HCT116 (cell line): ENCODE measurements around the gene YIPF3. TPM values are rescaled to one million over a fixed set of nuclear protein-coding genes. Genes with fewer than 3 reads are reported as not detected.
"Not testable (repeated sequence)": the region's sequence is repeated elsewhere in the genome, so short reads cannot be mapped to it uniquely, and the experiment has no call there.

Experiments
- ATAC-seq: fragments of 200-7000 bp; cut with Tn5 transposase; 2 replicates; pipeline ENCODE4 v1.9.1; 2020; ENCODE audit warnings: mild to moderate bottlenecking, moderate library complexity
- BruUV-seq: library from RNA; stranded (reverse); fragments of 400-500 nt; replicated peaks from 2 replicates; lab custom pipeline; 2021; lab: Mats Ljungman, UMichigan
- CTCF ChIA-PET: fragments of 300-600 bp; sonication (Branson Sonifier 250); formaldehyde crosslinking; loops from one replicate; lab custom pipeline; 2021; ENCODE audit warnings: antibody characterized with exemption; lab: Charles Lee
- POLR2A ChIA-PET: fragments of 300-600, 350-600 bp; sonication (Branson Sonifier 250); formaldehyde crosslinking; loops from one replicate; lab custom pipeline; 2021; ENCODE audit warnings: antibody characterized with exemption; lab: Charles Lee
- RAD21 ChIA-PET, 2 experiments: fragments of 300-600 bp; sonication (Branson Sonifier 250); formaldehyde crosslinking; loops; one replicate each; lab custom pipeline; 2023; ENCODE audit warnings: low total read pairs in 2 of 2; ENCODE audit not compliant: uncharacterized antibody in 2 of 2, unreplicated experiment in 2 of 2, low non-redundant PET in 1 of 2; lab: Charles Lee
- DNase-seq: peaks from one replicate; pipeline ENCODE4 v3.0.0-alpha.2; 2010; ENCODE audit warnings: low read depth, low spot score
- H2AFZ ChIP-seq: fragments of 200-600 bp; shearing (Covaris generic), sonication (generic); 2 replicates; pipeline ENCODE4 v1.6.1; 2017; ENCODE audit warnings: low read depth, mixed run types, mixed read lengths, antibody characterized with exemption, low read length; ENCODE audit not compliant: poor library complexity, severe bottlenecking
- H3K27ac ChIP-seq: 2 replicates; pipeline ENCODE4 v1.5.1; 2012; ENCODE audit warnings: low read depth, low read length
- H3K27me3 ChIP-seq: fragments of 200-600 bp; sonication (generic); 2 replicates; pipeline ENCODE4 v1.6.1; 2016; ENCODE audit warnings: mixed run types, low read length, mixed read lengths; ENCODE audit not compliant: insufficient read depth
- H3K36me3 ChIP-seq, 2 experiments: fragments of 200-500 bp in 1 of 2; fragments of 200-600 bp in 1 of 2; sonication (Bioruptor generic) in 1 of 2; sonication (generic) in 1 of 2; 2 replicates each; pipeline versions ENCODE4 v1.5.1 to v1.6.1; 2014 to 2016; ENCODE audit warnings: low read length in 2 of 2, inconsistent platforms in 1 of 2, mixed read lengths in 1 of 2, mixed run types in 1 of 2; ENCODE audit not compliant: insufficient read depth in 2 of 2, control insufficient read depth in 1 of 2
- H3K4me1 ChIP-seq, 2 experiments: fragments of 200-600 bp in 1 of 2; sonication (generic) in 1 of 2; 2 replicates each; pipeline versions ENCODE4 v1.5.1 to v1.6.1; 2012 to 2017; ENCODE audit warnings: low read length in 2 of 2, inconsistent platforms in 1 of 2, mild to moderate bottlenecking in 1 of 2, mixed read lengths in 1 of 2, mixed run types in 1 of 2, moderate library complexity in 1 of 2; ENCODE audit not compliant: insufficient read depth in 2 of 2, control insufficient read depth in 1 of 2
- H3K4me2 ChIP-seq: fragments of 200-600 bp; sonication (generic); 2 replicates; pipeline ENCODE4 v1.6.1; 2017; ENCODE audit warnings: mixed run types, low read length, mixed read lengths
- H3K4me3 ChIP-seq, 2 experiments: fragments of 200-600 bp in 1 of 2; sonication (generic) in 1 of 2; replicated peaks in 1 of 2; 2 replicates each; pipeline ENCODE4 v1.5.1; 2011 to 2016; ENCODE audit warnings: low read length in 2 of 2, control low read depth in 1 of 2, low read depth in 1 of 2, mild to moderate bottlenecking in 1 of 2, mixed read lengths in 1 of 2, mixed run types in 1 of 2
- H3K79me2 ChIP-seq: fragments of 200-600 bp; sonication (generic); 2 replicates; pipeline ENCODE4 v1.6.1; 2017; ENCODE audit warnings: mild to moderate bottlenecking, mixed run types, low read length, moderate library complexity, mixed read lengths; ENCODE audit not compliant: insufficient read depth
- H3K9ac ChIP-seq: fragments of 200-600 bp; sonication (generic); 2 replicates; pipeline ENCODE4 v1.6.1; 2016; ENCODE audit warnings: low read length, mixed read lengths
- H3K9me2 ChIP-seq: fragments of 200-600 bp; sonication (generic), shearing (Covaris generic); 2 replicates; pipeline ENCODE4 v1.6.1; 2017; ENCODE audit warnings: mixed run types, mild to moderate bottlenecking, moderate library complexity; ENCODE audit not compliant: insufficient read depth
- H3K9me3 ChIP-seq, 2 experiments: fragments of 200-500 bp in 1 of 2; fragments of 200-600 bp in 1 of 2; sonication (Bioruptor generic) in 1 of 2; sonication (generic) in 1 of 2; 2 replicates each; pipeline ENCODE4 v1.6.1; 2014 to 2017; ENCODE audit warnings: low read length in 2 of 2, mixed read lengths in 2 of 2, inconsistent platforms in 1 of 2, low read depth in 1 of 2, mild to moderate bottlenecking in 1 of 2, mixed run types in 1 of 2, moderate library complexity in 1 of 2; ENCODE audit not compliant: control insufficient read depth in 1 of 2, insufficient read depth in 1 of 2
- H4K20me1 ChIP-seq: fragments of 200-600 bp; sonication (generic), shearing (Covaris generic); 2 replicates; pipeline ENCODE4 v1.6.1; 2017; ENCODE audit warnings: mixed run types, mild to moderate bottlenecking, moderate library complexity; ENCODE audit not compliant: insufficient read depth
- CBX3 ChIP-seq: IDR thresholded peaks from 2 replicates; pipeline ENCODE4 v1.6.1; 2012; ENCODE audit warnings: low read depth
- ELF1 ChIP-seq: IDR thresholded peaks from 2 replicates; pipeline ENCODE4 v1.6.1; 2012; ENCODE audit warnings: low read depth, borderline replicate concordance
- EZH2phosphoT487 ChIP-seq: fragments of 200-600 bp; IDR thresholded peaks from 2 replicates; pipeline ENCODE4 v1.6.1; 2018; ENCODE audit warnings: antibody characterized with exemption, borderline replicate concordance
- REST ChIP-seq: IDR thresholded peaks from 2 replicates; pipeline ENCODE4 v1.6.1; 2012; ENCODE audit warnings: low read depth
- SP1 ChIP-seq: IDR thresholded peaks from 2 replicates; pipeline ENCODE4 v1.6.1; 2012; ENCODE audit warnings: low read depth
- intact Hi-C: fragments of 100-400 bp; cut with micrococcal nuclease; formaldehyde crosslinking; loops from 2 replicates; pipeline ENCODE4 v1.10.0; 2022
- total RNA-seq: library from RNA; stranded (reverse); gene quantifications from one replicate; pipeline ENCODE4 v1.2.1, GENCODE V29; 2021; ENCODE audit not compliant: unreplicated experiment
- TF ChIP-seq, protein P1 (sequence below), 3 experiments: fragments of 200-600 bp in 1 of 3; sonication (generic) in 1 of 3; IDR thresholded peaks in 2 of 3; conservative IDR thresholded peaks in 1 of 3; 2 replicates each; pipeline ENCODE4 v1.5.1; 2012 to 2017; ENCODE audit warnings: low read depth in 2 of 3, low read length in 2 of 3, antibody characterized with exemption in 1 of 3, borderline replicate concordance in 1 of 3, control low read depth in 1 of 3, mild to moderate bottlenecking in 1 of 3, mixed read lengths in 1 of 3, mixed run types in 1 of 3, moderate library complexity in 1 of 3; ENCODE audit not compliant: insufficient read depth in 1 of 3

Gene YIPF3
- total RNA-seq, 1 experiment from 2014 or later = 84.5 TPM

DNA sequence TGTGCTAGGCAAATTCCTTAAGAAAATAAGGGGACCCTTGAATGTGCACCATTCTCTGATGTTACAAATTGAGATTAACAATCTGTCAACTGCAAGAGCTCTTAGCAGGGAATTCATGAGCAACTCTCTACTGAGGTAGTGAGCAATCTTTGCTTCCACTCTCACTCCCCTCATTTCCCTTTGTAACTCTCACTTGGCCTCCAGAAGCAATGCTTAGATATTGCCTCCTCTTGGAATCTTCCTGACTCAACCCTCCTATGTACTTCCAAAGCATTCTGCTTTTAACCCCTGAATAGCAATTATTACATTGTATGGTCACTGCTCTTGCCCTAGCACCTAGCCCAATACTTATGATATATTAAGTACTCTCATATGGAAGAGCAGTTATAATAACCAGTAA, 42.6 kb upstream of the YIPF3 start:
- intact Hi-C loops = no loop called here
- Histone ChIP-seq H2AFZ (no peak overlapping the region), H3K9ac (no peak overlapping the region), H3K27ac (no peak overlapping the region), H3K4me3 (no peak overlapping the region), H3K4me1 (no peaks in the 10 kb centered on the region), H4K20me1 (no peaks in the 10 kb centered on the region), H3K27me3 (no peaks in the 10 kb centered on the region), H3K9me2 (no peaks in the 10 kb centered on the region), H3K4me2 (no peak overlapping the region), H3K36me3 (peaks cover 60 to 76% of the 10 kb centered on the region in 2 experiments), H3K79me2 (no peaks in the 10 kb centered on the region; the same call in 1 of the 2 replicates), H3K9me3 (no peaks in the 10 kb centered on the region)
- CTCF ChIA-PET = no interaction called here
- ATAC-seq = no peak
- TF ChIP-seq ELF1 = no peak
- TF ChIP-seq SP1 = no peak
- TF ChIP-seq CBX3 = no peak
- no peak for TF ChIP-seq EZH2phosphoT487
- TF ChIP-seq REST = no peak
- TF ChIP-seq, protein P1, sequence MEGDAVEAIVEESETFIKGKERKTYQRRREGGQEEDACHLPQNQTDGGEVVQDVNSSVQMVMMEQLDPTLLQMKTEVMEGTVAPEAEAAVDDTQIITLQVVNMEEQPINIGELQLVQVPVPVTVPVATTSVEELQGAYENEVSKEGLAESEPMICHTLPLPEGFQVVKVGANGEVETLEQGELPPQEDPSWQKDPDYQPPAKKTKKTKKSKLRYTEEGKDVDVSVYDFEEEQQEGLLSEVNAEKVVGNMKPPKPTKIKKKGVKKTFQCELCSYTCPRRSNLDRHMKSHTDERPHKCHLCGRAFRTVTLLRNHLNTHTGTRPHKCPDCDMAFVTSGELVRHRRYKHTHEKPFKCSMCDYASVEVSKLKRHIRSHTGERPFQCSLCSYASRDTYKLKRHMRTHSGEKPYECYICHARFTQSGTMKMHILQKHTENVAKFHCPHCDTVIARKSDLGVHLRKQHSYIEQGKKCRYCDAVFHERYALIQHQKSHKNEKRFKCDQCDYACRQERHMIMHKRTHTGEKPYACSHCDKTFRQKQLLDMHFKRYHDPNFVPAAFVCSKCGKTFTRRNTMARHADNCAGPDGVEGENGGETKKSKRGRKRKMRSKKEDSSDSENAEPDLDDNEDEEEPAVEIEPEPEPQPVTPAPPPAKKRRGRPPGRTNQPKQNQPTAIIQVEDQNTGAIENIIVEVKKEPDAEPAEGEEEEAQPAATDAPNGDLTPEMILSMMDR (IDR thresholded peaks at IDR 0.05 in 2 of 3, conservative IDR thresholded peaks at IDR 0.05 in 1 of 3; ENCODE audit: borderline replicate concordance in 1 of 3, insufficient read depth in 1 of 3, low read depth in 2 of 3, low read length in 2 of 3) = no peak
- BruUV-seq = TSS peak; percentile 11
- no peak for DNase-seq
- POLR2A ChIA-PET = no interaction called here
- RAD21 ChIA-PET = no interaction called here

DNA sequence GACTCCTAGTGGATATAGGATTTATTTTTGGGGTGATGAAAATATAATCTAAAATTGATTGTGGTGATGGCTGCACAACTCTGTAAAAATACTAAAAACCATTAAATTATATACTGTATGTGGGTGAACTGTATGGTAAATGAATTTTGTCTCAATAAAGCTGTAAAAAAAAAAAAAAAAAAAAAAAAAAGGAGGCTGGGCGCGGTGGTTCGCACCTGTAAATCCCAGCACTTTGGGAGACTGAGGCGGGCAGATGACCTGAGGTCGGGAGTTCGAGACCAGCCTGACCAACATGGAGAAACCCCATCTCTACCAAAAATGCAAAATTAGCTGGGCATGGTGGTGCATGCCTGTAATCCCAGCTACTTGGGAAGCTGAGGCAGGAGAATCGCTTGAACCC, 40.9 kb upstream of the YIPF3 start:
- H3K4me3 ChIP-seq, ATAC-seq, H4K20me1 ChIP-seq, POLR2A ChIA-PET, H3K9me3 ChIP-seq, H3K79me2 ChIP-seq, H3K4me1 ChIP-seq, DNase-seq, H2AFZ ChIP-seq, intact Hi-C loops, H3K4me2 ChIP-seq, RAD21 ChIA-PET, H3K9ac ChIP-seq, H3K27me3 ChIP-seq, CTCF ChIA-PET, H3K27ac ChIP-seq, H3K9me2 ChIP-seq, BruUV-seq: not testable (repeated sequence)
- peaks cover 63 to 74% of the 10 kb centered on the region in 2 experiments for H3K36me3 ChIP-seq
